DOHH2 (cell line): ENCODE results near the gene GABRG3.

Experiments
- H3F3A ChIP-seq: fragments of 200-600 bp; sonication (generic), shearing (Covaris generic); 2 replicates; pipeline ENCODE4 v1.6.0; 2016; ENCODE audit warnings: antibody characterized with exemption, mild to moderate bottlenecking; ENCODE audit not compliant: control insufficient read depth, insufficient read depth
- H3K27ac ChIP-seq: fragments of 200-600 bp; sonication (generic); 2 replicates; pipeline ENCODE4 v1.5.1; 2014; ENCODE audit warnings: low read depth, mild to moderate bottlenecking, low read length, moderate library complexity
- H3K27me3 ChIP-seq: fragments of 200-600 bp; sonication (generic); 2 replicates; pipeline ENCODE4 v1.6.1; 2014; ENCODE audit warnings: mild to moderate bottlenecking, low read length, mixed read lengths; ENCODE audit not compliant: control insufficient read depth
- H3K36me3 ChIP-seq: fragments of 200-600 bp; sonication (generic); 2 replicates; pipeline ENCODE4 v1.6.1; 2014; ENCODE audit warnings: mild to moderate bottlenecking, low read length, moderate library complexity, mixed read lengths; ENCODE audit not compliant: control insufficient read depth
- H3K4me1 ChIP-seq: fragments of 200-600 bp; sonication (generic); 2 replicates; pipeline ENCODE4 v1.6.1; 2014; ENCODE audit warnings: mild to moderate bottlenecking, low read length, mixed read lengths; ENCODE audit not compliant: control insufficient read depth
- H3K4me2 ChIP-seq: fragments of 200-600 bp; sonication (generic); 2 replicates; pipeline ENCODE4 v1.6.0; 2014; ENCODE audit warnings: mild to moderate bottlenecking, low read length, moderate library complexity
- H3K4me3 ChIP-seq: fragments of 200-600 bp; sonication (generic); 2 replicates; pipeline ENCODE4 v1.5.1; 2014; ENCODE audit warnings: mild to moderate bottlenecking, low read length, mixed read lengths
- H3K79me2 ChIP-seq: fragments of 200-600 bp; sonication (generic); 2 replicates; pipeline ENCODE4 v1.6.1; 2014; ENCODE audit warnings: mild to moderate bottlenecking, low read length, mixed read lengths; ENCODE audit not compliant: control insufficient read depth
- H3K9me2 ChIP-seq: fragments of 200-600 bp; sonication (generic); replicated peaks from 2 replicates; pipeline ENCODE4 v1.6.1; 2014; ENCODE audit warnings: mild to moderate bottlenecking, low read length, mixed read lengths; ENCODE audit not compliant: control insufficient read depth
- H3K9me3 ChIP-seq: fragments of 200-600 bp; sonication (generic); 2 replicates; pipeline ENCODE4 v1.6.1; 2014; ENCODE audit warnings: antibody characterized with exemption, low read length, mixed read lengths; ENCODE audit not compliant: control insufficient read depth, insufficient read depth
- H4K20me1 ChIP-seq: fragments of 200-600 bp; sonication (generic); 2 replicates; pipeline ENCODE4 v1.6.0; 2014; ENCODE audit warnings: low read depth, mild to moderate bottlenecking, antibody characterized with exemption, low read length, moderate library complexity; ENCODE audit not compliant: control insufficient read depth, insufficient read depth
- EZH2phosphoT487 ChIP-seq: fragments of 200-600 bp; sonication (generic); IDR thresholded peaks from 2 replicates; pipeline ENCODE4 v1.6.1; 2017; ENCODE audit warnings: borderline replicate concordance, mild to moderate bottlenecking, antibody characterized with exemption, low read length, moderate library complexity, mixed read lengths
- TF ChIP-seq, protein P1 (sequence below): fragments of 200-600 bp; sonication (generic); IDR thresholded peaks from one replicate; pipeline ENCODE4 v1.5.1; 2014; ENCODE audit warnings: antibody characterized with exemption, mild to moderate bottlenecking, low read depth, low read length; ENCODE audit not compliant: poor library complexity, severe bottlenecking

GABRG3 gene

DNA sequence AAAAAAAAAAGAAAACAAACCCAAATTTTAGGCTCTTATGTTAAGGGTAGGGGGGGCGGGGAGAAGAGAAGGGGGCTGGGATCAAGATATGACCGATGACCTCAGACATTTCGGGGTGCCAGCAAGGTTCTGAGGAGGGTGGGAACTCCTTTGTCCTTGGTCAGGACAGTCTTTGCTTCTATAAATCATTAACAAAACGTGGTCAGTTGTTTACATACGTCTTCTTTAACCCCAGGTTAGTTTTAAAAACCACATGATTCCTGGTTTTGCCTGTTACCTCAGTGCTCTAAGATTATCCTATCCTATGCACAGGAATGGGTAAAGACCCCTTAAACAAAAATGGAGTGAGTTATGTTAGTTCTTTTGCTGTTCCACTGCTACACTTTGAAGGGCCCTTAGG lies 285.5 kb downstream of the GABRG3 start:
- Histone ChIP-seq H3K4me2 (no peak overlapping the region), H3K9me3 (peaks cover 23% of the 10 kb centered on the region; the same call in 1 of the 2 replicates)

GRCh38 chr15:27258287-27258686 lies 287.3 kb downstream of the GABRG3 start:
- Histone ChIP-seq H3K9me2 (no peaks in the 10 kb centered on the region), H3K4me2 (no peak overlapping the region)
- TF ChIP-seq, protein P1, sequence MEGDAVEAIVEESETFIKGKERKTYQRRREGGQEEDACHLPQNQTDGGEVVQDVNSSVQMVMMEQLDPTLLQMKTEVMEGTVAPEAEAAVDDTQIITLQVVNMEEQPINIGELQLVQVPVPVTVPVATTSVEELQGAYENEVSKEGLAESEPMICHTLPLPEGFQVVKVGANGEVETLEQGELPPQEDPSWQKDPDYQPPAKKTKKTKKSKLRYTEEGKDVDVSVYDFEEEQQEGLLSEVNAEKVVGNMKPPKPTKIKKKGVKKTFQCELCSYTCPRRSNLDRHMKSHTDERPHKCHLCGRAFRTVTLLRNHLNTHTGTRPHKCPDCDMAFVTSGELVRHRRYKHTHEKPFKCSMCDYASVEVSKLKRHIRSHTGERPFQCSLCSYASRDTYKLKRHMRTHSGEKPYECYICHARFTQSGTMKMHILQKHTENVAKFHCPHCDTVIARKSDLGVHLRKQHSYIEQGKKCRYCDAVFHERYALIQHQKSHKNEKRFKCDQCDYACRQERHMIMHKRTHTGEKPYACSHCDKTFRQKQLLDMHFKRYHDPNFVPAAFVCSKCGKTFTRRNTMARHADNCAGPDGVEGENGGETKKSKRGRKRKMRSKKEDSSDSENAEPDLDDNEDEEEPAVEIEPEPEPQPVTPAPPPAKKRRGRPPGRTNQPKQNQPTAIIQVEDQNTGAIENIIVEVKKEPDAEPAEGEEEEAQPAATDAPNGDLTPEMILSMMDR = no peak
- TF ChIP-seq EZH2phosphoT487 = no peak

More for the DNA sequence above, 285.5 kb downstream of the GABRG3 start:
- no peaks in the 10 kb centered on the region for H3K9me2 ChIP-seq
- H3K4me1 ChIP-seq = no peaks in the 10 kb centered on the region
- H3K36me3 ChIP-seq = no peaks in the 10 kb centered on the region
- no peaks in the 10 kb centered on the region for H3K79me2 ChIP-seq
- H3K4me3 ChIP-seq = no peak overlapping the region
- H3F3A ChIP-seq = no peaks in the 10 kb centered on the region
- no peaks in the 10 kb centered on the region for H3K27me3 ChIP-seq
- no peak for TF ChIP-seq EZH2phosphoT487
- TF ChIP-seq, protein P1 = no peak
- H4K20me1 ChIP-seq = no peaks in the 10 kb centered on the region
- H3K27ac ChIP-seq = no peak overlapping the region

DNA sequence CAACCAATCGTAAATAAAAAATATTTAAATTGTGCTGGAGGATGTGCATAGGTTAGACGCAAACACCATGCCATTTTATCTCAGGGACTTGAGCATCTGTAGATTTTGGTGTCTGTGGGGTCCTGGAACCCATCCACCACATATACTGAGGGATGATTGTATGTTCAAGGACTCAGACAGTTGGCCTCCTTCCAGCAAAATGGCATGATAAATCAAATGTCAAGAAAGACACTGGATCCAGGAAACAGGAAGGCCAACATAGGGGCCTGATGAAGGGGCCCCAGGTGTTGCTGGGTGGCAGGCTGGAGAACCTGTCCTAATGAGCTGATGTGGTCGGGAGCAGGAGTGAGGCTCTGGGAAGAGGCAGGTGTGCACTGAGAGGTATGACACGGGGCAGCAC lies 289.5 kb downstream of the GABRG3 start:
- Histone ChIP-seq H3K4me1 (no peaks in the 10 kb centered on the region), H3K9me2 (no peaks in the 10 kb centered on the region), H3K27me3 (no peaks in the 10 kb centered on the region), H3K36me3 (no peaks in the 10 kb centered on the region), H3K4me3 (no peak overlapping the region), H3F3A (no peaks in the 10 kb centered on the region), H3K27ac (no peak overlapping the region), H3K4me2 (no peak overlapping the region), H3K79me2 (no peaks in the 10 kb centered on the region), H4K20me1 (no peaks in the 10 kb centered on the region), H3K9me3 (peaks cover 12% of the 10 kb centered on the region; the same call in 1 of the 2 replicates)
- TF ChIP-seq, protein P1 = no peak
- no peak for TF ChIP-seq EZH2phosphoT487

More at GRCh38 chr15:27258287-27258686, 287.3 kb downstream of the GABRG3 start:
- H3K79me2 ChIP-seq = no peaks in the 10 kb centered on the region
- no peaks in the 10 kb centered on the region for H4K20me1 ChIP-seq
- no peak overlapping the region for H3K4me3 ChIP-seq
- H3K4me1 ChIP-seq = no peaks in the 10 kb centered on the region
- no peaks in the 10 kb centered on the region for H3K27me3 ChIP-seq
- H3F3A ChIP-seq = no peaks in the 10 kb centered on the region
- H3K36me3 ChIP-seq = no peaks in the 10 kb centered on the region
- no peak overlapping the region for H3K27ac ChIP-seq
- peaks cover 23% of the 10 kb centered on the region; the same call in 1 of the 2 replicates for H3K9me3 ChIP-seq
